ENCODE measurements around the gene UNC5B.
"Not testable (repeated sequence)": the region's sequence is repeated elsewhere in the genome, so short reads cannot be mapped to it uniquely, and the experiment has no call there.

Gene UNC5B

GRCh38 chr10:71269301-71270288 lies 57.2 kb downstream of the UNC5B start:
- DNase-seq, result no peak

GRCh38 chr10:71270301-71271220 lies 58.2 kb downstream of the UNC5B start:
- peak; percentile 21 for DNase-seq

GRCh38 chr10:71271662-71272055 lies 59.3 kb downstream of the UNC5B start:
- DNase-seq, result no peak

- no peak for DNase-seq
Measured at GRCh38 chr10:71272056-71272771, 59.8 kb downstream of the UNC5B start.

- DNase-seq, result not testable (repeated sequence)
Measured at GRCh38 chr10:71272974-71273373, 60.6 kb downstream of the UNC5B start.

GRCh38 chr10:71273506-71273905 lies 61.1 kb downstream of the UNC5B start:
- no peak for DNase-seq

GRCh38 chr10:71274901-71275796 lies 62.8 kb downstream of the UNC5B start:
- no peak for DNase-seq

- no peak for DNase-seq
Measured at GRCh38 chr10:71276873-71277272, 64.5 kb downstream of the UNC5B start.

GRCh38 chr10:71277914-71278665 lies 65.7 kb downstream of the UNC5B start:
- no peak for DNase-seq

GRCh38 chr10:71278691-71279588 lies 66.6 kb downstream of the UNC5B start:
- no peak for DNase-seq

GRCh38 chr10:71279590-71280170 lies 67.3 kb downstream of the UNC5B start:
- DNase-seq, result no peak

- DNase-seq, result no peak
Measured at GRCh38 chr10:71280216-71280615, 67.8 kb downstream of the UNC5B start.

GRCh38 chr10:71280825-71281224 lies 68.5 kb downstream of the UNC5B start:
- DNase-seq, result no peak

- DNase-seq, result no peak
Measured at GRCh38 chr10:71281646-71282322, 69.4 kb downstream of the UNC5B start.

- DNase-seq, result no peak
Measured at GRCh38 chr10:71282323-71282680, 69.9 kb downstream of the UNC5B start.

- no peak for DNase-seq
Measured at GRCh38 chr10:71283410-71283809, 71.0 kb downstream of the UNC5B start.

GRCh38 chr10:71283876-71284275 lies 71.5 kb downstream of the UNC5B start:
- DNase-seq, result no peak

- no peak for DNase-seq
Measured at GRCh38 chr10:71284544-71285179, 72.3 kb downstream of the UNC5B start.

- peak; percentile 9 for DNase-seq
Measured at GRCh38 chr10:71285180-71285545, 72.8 kb downstream of the UNC5B start.

Measured in CD4-positive, alpha-beta T cell treated with Interleukin-12 subunit alpha and Interleukin-12 subunit beta, for 1 hour (primary cell).